Measurements from ENCODE around the gene DDR2.

DDR2 gene

GRCh38 chr1:162701286-162701685 is 69.0 kb downstream of the DDR2 start:
- no peak for DNase-seq

GRCh38 chr1:162702628-162703027 is 70.4 kb downstream of the DDR2 start:
- DNase-seq: no peak

DNA sequence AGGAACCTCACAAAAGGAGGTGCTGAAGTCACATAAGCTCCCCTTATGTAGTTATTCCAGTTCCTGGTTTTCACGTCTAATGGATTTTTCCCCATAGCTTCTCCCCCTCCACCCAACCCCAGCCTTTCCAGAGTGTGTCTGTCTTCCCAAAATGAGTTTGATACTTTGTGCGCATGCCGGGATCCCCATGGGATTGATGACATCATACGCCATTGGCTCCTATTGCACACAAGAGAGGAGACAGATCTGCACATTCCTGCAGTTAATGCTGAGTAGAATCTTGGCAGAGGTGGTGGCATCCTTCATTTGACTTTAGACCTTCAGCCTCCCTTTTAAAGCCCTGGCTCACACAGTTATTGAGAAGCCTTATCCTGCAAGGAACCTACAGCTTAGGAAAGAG is 71.4 kb downstream of the DDR2 start:
- no peak for DNase-seq

- DNase-seq: no peak
These were observed 72.6 kb downstream of the DDR2 start for GRCh38 chr1:162704673-162705424.

DNA sequence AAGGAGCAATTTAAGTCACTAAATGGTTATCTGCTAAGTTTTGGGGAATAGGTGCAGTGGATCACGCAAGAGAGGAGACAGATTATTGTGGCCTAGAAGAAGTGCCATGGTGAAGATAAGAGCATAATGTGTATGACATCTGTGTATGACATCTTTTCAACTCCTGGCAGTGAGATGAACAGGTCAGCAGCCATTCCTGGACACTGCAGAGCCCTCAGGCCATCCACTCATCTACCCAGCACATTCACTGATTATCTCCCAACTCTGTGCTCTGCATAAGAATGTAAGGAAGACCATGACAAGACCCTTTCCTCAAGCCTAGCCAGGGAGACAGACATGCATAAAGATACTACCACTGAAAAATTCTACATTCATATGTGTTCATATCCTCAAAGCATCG is 73.7 kb downstream of the DDR2 start:
- no peak for DNase-seq

DNA sequence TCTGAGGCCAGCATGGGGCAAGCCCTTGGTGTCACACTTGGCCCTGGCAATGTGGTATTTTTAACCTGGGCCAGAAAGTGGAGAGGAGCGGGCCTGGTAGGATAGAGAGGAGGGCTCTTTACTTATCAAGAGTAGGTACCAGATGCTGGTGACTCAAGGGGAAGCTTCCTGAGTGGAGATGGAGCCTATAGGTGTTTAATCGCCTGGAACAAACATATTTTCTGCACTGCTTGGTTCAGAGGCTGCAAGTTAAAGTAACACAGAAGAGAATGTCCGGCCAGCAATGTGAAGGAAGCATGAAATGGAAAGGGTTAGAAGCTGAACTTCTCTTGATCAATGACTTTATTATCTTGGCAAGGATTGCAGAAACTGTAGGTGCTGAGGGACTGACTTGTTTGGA is 74.3 kb downstream of the DDR2 start:
- no peak for DNase-seq

- DNase-seq: no peak
These were observed 76.0 kb downstream of the DDR2 start for GRCh38 chr1:162708286-162708685.

DNA sequence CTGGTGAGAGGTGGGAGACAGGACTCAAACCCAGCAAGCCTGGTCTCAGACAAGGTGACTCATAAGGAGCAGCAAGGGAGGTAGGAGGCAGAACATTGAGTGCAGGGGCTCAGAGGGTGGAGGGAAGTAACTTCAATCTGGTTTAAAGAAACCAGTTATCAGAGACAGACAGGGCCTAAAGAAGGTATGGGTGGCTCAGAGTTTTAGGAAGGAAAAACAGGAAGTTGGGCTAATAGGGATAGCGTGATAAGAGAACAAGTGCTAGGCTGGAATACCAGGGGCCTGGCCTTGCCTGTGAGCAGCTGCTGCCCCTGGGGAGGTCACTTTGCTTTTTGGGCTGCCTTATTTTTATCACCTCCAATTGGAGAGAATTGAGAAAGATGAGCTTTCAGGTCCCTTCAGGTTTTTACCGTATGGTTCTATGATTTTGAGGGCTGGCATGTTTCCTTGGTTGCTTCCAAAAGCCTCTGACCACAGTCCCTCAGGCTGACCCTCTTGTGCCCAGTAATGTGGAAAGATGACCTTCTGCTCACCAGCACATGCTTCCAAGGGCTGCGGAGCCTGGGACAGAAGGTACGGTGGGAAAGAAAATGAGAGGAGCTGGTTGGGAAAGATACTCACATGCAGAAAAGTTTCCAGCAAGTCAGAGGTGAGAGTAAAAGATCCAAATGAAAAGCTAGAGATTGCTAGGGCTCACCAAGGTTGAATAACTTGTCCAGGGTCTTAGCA is 77.0 kb downstream of the DDR2 start:
- DNase-seq: no peak

- no peak for DNase-seq
These were observed 77.6 kb downstream of the DDR2 start for GRCh38 chr1:162709870-162710269.

- DNase-seq: no peak
These were observed 78.1 kb downstream of the DDR2 start for GRCh38 chr1:162710345-162710744.

- no peak for DNase-seq
These were observed 78.7 kb downstream of the DDR2 start for GRCh38 chr1:162710780-162711465.

GRCh38 chr1:162712317-162713029 is 80.2 kb downstream of the DDR2 start:
- no peak for DNase-seq

GRCh38 chr1:162716123-162716522 is 83.9 kb downstream of the DDR2 start:
- DNase-seq: no peak

DNA sequence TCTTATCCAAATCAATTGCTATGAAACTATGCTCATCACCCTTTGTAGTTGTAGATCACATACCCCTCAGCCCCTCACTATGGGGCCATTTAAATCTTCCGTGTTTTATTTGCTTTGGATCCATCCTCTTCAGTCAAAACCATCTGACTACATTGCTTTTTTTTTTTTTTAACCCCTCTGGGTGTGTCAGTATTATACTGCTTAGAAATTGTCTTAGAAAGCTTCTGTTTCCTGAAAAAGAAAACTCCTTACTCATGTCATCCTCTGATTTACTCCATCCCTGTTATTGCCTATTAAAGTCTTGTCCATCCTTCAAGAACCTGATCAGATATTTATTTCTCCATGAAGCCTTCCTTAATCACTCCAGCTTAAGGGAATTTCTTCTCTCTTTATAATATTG is 84.3 kb downstream of the DDR2 start:
- no peak for DNase-seq

- no peak for DNase-seq
These were observed 85.4 kb downstream of the DDR2 start for GRCh38 chr1:162717548-162718184.

DNA sequence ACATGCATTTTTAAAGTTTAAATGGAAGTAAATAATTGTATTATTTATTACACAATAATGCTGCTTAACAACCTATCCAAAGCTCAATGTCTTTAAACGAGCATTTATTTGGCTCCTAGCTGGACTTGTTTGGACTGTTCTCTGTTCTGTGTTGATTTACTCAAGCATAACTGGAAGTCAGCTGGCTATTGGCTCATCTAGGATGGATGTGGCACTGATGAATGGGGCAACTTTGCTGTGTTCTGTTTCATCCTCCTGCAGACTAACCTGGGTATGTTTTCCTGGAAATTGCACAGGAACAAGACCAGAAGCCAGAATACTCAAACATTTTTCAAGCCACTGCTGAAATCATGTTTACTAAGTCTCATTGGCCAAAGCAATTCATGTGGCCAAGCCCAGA is 87.4 kb downstream of the DDR2 start:
- no peak for DNase-seq

GRCh38 chr1:162720996-162721395 is 88.7 kb downstream of the DDR2 start:
- no peak for DNase-seq

- no peak for DNase-seq
These were observed 89.2 kb downstream of the DDR2 start for GRCh38 chr1:162721471-162721870.

DNA sequence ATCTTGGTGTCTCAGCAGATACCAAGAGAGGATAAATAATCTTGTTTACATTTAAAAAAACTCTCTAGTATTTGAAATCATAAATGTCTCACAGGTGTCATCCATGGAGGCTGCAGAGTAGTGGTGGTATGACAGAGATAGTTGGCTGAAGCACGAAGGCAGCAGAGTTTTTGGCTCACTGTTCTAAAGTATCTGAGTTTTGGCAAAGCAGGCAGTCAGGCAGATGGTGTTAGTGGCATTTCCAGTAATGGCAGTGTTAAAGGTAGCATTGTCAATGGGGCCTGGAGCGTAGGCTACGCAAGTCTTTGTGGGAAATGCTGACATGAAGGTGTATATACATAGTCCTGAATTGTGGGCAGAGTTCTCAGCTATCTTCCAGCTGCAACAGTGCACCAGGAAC is 89.8 kb downstream of the DDR2 start:
- no peak for DNase-seq

DNA sequence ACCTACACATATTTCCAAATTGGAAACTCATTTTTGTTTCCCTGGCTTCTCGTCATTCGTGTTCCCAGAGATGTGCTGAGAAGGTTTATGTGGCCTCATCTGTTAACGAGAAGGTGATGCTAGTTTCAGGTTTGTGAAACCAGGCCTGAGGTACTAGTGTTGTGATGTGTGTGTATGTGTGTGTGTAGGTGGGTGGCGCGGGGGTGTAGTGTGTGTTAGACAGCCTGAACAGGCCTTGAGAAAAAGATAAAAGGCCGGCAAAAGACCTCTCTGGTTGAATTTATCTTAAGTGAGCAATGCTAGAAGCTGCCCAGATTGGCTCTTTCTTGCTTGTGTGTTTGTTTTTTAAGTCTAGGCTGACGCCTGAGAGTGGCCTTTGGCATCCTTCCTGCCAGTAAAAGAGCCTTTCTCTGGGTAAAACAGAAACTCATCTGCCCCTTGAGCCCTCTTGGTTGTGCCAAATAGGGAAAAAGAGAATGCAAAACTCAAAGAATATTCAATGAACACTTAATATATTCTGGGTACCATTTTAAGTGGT is 92.4 kb downstream of the DDR2 start:
- DNase-seq: no peak

GRCh38 chr1:162725301-162725837 is 93.1 kb downstream of the DDR2 start:
- DNase-seq: no peak

DNA sequence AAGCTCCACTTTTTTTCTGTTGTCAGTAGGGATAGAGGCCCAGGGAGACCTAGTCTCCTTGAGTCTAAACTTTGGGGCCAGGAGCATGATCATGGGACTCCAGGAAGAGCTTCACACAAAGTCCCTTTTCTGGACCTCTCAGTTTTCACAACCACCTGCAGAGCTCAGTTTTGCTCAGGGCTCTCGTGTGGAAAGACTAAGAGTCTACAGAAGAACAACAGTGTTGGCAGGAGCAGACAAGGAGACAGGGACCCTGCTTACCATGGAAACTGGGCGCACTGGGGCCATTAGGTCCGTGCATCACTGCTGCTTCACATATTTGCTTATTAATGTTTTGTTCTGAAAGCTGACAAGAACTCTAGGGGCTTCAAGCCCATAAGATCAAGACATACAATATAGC is 94.3 kb downstream of the DDR2 start:
- DNase-seq: no peak

Data from GF-D8 (cell line).